ENCODE data around the gene PSEN1. TPM values are rescaled to one million over a fixed set of nuclear protein-coding genes. Genes with fewer than 3 reads are reported as not detected.
"Not testable (repeated sequence)": the region's sequence is repeated elsewhere in the genome, so short reads cannot be mapped to it uniquely, and the experiment has no call there.

The PSEN1 gene
- total and polyA plus RNA-seq, 10 of the 15 experiments (the other 5 are each of a cell fraction or from before 2014, with no cell fraction given): 8.9 to 32.3 (median 21.8) TPM

- SMC1A ChIA-PET (ENCODE audit: uncharacterized antibody, unreplicated experiment): not testable (repeated sequence)
These were observed 58.0 kb downstream of the PSEN1 start for GRCh38 chr14:73194306-73194705.

DNA sequence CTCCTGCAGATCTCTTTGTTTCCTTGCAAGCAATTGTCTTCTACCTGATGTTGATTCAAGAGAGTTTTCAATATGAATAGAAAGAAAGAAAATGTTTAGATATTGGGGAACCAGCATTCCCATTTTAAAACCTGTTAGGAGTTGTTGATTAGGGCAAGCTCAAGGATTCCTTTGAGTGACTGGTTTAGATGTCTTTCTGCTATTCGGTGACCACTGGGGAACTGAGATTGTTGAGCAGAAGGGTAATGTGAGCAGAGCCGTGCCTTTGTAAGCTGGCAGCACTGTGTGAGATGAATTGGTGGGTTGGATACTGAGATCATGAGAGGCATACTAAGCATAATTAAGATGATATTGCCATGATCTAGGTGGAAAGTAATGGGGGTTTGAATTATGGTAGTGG lies 61.9 kb downstream of the PSEN1 start:
- no peaks in the 10 kb centered on the region for H3K27me3 ChIP-seq (replicated peaks in 1 of 2; ENCODE audit: control insufficient read depth in 2 of 2, insufficient read depth in 2 of 2, low read length in 1 of 2)
- BruUV-seq (replicated peaks): no TSS peak
- ChIA-PET CTCF (no interaction called here), SMC1A (ENCODE audit: uncharacterized antibody, unreplicated experiment) (interaction anchor here (1.1 to 1.6 kb wide), 3 partner anchors 9 to 274 kb away, joined by 4 to 6 read pairs (median 4); no protein-coding TSS in a partner anchor), POLR2A (no interaction called here), RAD21 (ENCODE audit: unreplicated experiment) (no interaction called here)
- no peak overlapping the region for H3K9ac ChIP-seq (ENCODE audit: control insufficient read depth, insufficient read depth, low read length)
- ATAC-seq (no peak), DNase-seq (ENCODE audit: low read depth, low spot score) (no peak), FAIRE-seq (no peak)
- no peaks in the 10 kb centered on the region for H3K79me2 ChIP-seq (ENCODE audit: control insufficient read depth, insufficient read depth, low read length)
- H4K20me1 ChIP-seq (ENCODE audit: control insufficient read depth, insufficient read depth): no peaks in the 10 kb centered on the region
- WGBS (ENCODE audit: insufficient coverage, insufficient replicate concordance, low lambda C conversion rate, missing lambda C conversion rate): 100% methylated on average over 2 of the region's 2 CpGs
- peaks cover 2 to 16% of the 10 kb centered on the region in 2 experiments for H3K36me3 ChIP-seq (ENCODE audit: control insufficient read depth in 2 of 2, insufficient read depth in 2 of 2, low read length in 1 of 2)
- H3K27ac ChIP-seq (ENCODE audit: control insufficient read depth, insufficient read depth): no peak overlapping the region
- no peak overlapping the region for H2AFZ ChIP-seq (ENCODE audit: control insufficient read depth, low read depth, low read length)
- H3K9me3 ChIP-seq (replicated peaks; ENCODE audit: control insufficient read depth, insufficient read depth, low read length): no peaks in the 10 kb centered on the region
- no peaks in the 10 kb centered on the region for H3K4me1 ChIP-seq (ENCODE audit: control insufficient read depth, insufficient read depth, low read length)
- H3K4me3 ChIP-seq: no peak overlapping the region
- in situ Hi-C loops (cut with MboI): no loop called here
- H3K4me2 ChIP-seq (ENCODE audit: control insufficient read depth, insufficient read depth): no peak overlapping the region
- intact Hi-C loops (cut with micrococcal nuclease; ENCODE audit: unreplicated experiment): no loop called here
- TF ChIP-seq TCF3 (IDR thresholded peaks at IDR 0.05; ENCODE audit: borderline replicate concordance, insufficient read depth, low read depth, low read length) (no peak), LARP7 (IDR thresholded peaks at IDR 0.05) (no peak), CBX5 (IDR thresholded peaks at IDR 0.05; ENCODE audit: low read depth) (no peak), SKIL (IDR thresholded peaks at IDR 0.05; ENCODE audit: low read depth, poor library complexity, severe bottlenecking) (no peak), RAD21 (IDR thresholded peaks at IDR 0.05; ENCODE audit: insufficient read depth, low read depth, low read length) (no peak), ATF3 (IDR thresholded peaks at IDR 0.05; ENCODE audit: borderline replicate concordance, extremely low read depth, low read depth, low read length) (no peak)
- TF ChIP-seq, protein P1, sequence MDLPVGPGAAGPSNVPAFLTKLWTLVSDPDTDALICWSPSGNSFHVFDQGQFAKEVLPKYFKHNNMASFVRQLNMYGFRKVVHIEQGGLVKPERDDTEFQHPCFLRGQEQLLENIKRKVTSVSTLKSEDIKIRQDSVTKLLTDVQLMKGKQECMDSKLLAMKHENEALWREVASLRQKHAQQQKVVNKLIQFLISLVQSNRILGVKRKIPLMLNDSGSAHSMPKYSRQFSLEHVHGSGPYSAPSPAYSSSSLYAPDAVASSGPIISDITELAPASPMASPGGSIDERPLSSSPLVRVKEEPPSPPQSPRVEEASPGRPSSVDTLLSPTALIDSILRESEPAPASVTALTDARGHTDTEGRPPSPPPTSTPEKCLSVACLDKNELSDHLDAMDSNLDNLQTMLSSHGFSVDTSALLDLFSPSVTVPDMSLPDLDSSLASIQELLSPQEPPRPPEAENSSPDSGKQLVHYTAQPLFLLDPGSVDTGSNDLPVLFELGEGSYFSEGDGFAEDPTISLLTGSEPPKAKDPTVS (IDR thresholded peaks at IDR 0.05; ENCODE audit: low read depth, low read length): no peak
- TF ChIP-seq, protein P2, sequence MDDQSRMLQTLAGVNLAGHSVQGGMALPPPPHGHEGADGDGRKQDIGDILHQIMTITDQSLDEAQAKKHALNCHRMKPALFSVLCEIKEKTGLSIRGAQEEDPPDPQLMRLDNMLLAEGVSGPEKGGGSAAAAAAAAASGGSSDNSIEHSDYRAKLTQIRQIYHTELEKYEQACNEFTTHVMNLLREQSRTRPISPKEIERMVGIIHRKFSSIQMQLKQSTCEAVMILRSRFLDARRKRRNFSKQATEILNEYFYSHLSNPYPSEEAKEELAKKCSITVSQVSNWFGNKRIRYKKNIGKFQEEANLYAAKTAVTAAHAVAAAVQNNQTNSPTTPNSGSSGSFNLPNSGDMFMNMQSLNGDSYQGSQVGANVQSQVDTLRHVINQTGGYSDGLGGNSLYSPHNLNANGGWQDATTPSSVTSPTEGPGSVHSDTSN (IDR thresholded peaks at IDR 0.05; ENCODE audit: insufficient replicate concordance, low read depth, low read length): no peak

More at GRCh38 chr14:73194306-73194705, 58.0 kb downstream of the PSEN1 start:
- BruUV-seq (replicated peaks); CTCF ChIA-PET; H3K9ac ChIP-seq (ENCODE audit: control insufficient read depth, insufficient read depth, low read length); intact Hi-C loops (cut with micrococcal nuclease; ENCODE audit: unreplicated experiment); H3K9me3 ChIP-seq (replicated peaks; ENCODE audit: control insufficient read depth, insufficient read depth, low read length); H3K4me3 ChIP-seq; RAD21 ChIA-PET (ENCODE audit: unreplicated experiment); in situ Hi-C loops (cut with MboI); H3K27ac ChIP-seq (ENCODE audit: control insufficient read depth, insufficient read depth); DNase-seq (ENCODE audit: low read depth, low spot score); ATAC-seq; H2AFZ ChIP-seq (ENCODE audit: control insufficient read depth, low read depth, low read length); FAIRE-seq; H3K4me2 ChIP-seq (ENCODE audit: control insufficient read depth, insufficient read depth); H4K20me1 ChIP-seq (ENCODE audit: control insufficient read depth, insufficient read depth); H3K27me3 ChIP-seq (replicated peaks in 1 of 2; ENCODE audit: control insufficient read depth in 2 of 2, insufficient read depth in 2 of 2, low read length in 1 of 2); H3K4me1 ChIP-seq (ENCODE audit: control insufficient read depth, insufficient read depth, low read length); H3K79me2 ChIP-seq (ENCODE audit: control insufficient read depth, insufficient read depth, low read length): not testable (repeated sequence)
- peaks cover 3 to 20% of the 10 kb centered on the region in 2 experiments for H3K36me3 ChIP-seq (ENCODE audit: control insufficient read depth in 2 of 2, insufficient read depth in 2 of 2, low read length in 1 of 2)
- 84% methylated on average over 6 of the region's 8 CpGs for WGBS (ENCODE audit: insufficient coverage, insufficient replicate concordance, low lambda C conversion rate, missing lambda C conversion rate)
- POLR2A ChIA-PET: interaction anchor here (0.6 kb wide), 1 partner anchor 533 kb away, joined by 5 read pairs; no protein-coding TSS in a partner anchor

Data from GM12878 (cell line).